CD4-positive, alpha-beta T cell treated with Interleukin-17A for 4 hours (primary cell): ENCODE results near the gene WDR90.
A peak's percentile ranks its signal among the peaks of the same experiment; 100 is the strongest.

Experiments used
- DNase-seq: peaks from one replicate; pipeline ENCODE4 v3.0.0-alpha.2; 2020; ENCODE audit warnings: mixed read lengths

The WDR90 gene

DNA sequence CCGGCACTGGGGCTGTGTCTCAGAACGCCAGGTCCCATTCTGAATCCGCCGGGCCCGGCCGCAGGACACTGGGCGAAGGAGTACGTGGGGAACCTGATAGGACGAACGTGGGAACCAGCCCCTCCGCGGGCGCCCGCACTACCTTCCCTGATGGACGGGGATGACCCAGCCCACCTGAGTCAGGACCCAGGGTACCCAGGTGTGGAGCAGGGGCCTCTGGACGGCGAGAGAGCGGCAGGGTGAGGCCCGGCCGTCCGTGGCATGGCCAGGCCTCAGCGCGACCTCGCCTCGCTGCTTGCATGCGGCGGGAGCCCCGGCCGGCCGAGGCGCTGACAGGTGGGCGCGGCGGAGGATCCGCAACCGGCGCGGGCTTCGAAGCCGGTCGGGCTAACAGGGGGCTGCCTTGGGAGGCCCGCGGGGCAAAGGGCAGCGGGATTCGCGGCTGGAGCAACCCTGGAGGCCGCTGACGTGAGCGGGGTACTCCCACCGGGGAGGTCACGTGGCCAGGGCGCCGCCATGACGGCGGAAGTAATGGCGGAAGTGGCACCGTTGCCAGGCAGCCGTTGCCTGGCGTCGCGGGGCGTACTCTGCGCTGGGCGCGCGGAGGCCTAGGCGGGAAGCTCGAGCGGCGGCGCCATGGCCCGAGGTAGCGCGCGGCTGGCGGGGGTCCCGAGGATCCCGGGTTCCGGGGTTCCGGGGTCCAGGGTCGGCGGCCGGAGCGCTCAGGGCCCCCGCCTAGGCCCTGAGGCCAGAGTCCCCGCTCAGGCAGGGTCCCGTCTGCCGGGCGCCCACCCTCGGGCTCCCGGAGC, at the start of gene WDR90:
Gene WDR90 (plus strand): TSS at position 585 of the 809 bp plus-strand sequence. CDS start 52 bp downstream, at position 637.
- peak; percentile 93 for DNase-seq

DNA sequence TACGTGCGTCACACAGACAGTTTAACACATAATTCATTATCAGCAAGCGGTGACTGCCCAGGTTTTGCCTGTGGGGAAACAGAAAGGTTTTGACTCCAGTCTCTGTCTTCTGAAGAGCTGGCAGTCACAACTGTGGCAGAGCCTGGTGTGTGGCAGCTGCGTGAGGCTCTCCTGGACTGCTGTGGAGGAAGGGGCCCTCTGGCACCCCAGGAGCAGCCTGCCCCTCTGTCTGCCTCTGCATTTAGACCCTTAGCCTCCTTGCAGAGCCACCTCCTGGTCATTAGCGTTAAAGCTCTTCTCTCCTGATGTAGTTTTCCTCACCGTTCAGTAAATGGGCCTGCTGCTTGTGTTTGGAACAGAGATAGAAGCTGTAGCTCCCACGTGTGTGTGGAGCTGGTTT, 48.4 kb upstream of the WDR90 start:
- no peak for DNase-seq

DNA sequence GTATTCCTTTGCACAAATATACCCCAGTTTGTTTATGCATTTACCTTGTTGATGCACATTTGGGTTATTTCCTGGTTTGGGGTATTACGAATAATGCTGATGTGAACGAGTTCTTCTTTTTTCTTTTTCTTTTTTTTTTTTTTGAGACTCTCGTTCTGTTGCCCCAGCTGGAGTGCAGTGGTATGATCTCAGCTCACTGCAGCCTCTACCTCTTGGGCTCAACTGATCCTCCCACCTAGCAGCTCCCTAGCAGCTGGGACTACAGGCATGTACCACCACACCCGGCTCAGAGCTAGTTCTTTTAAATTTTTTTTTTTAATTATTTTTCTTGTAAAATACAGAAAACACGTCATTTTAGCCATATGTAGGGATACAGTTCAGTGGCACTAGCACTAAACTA, 45.2 kb upstream of the WDR90 start:
- DNase-seq, result no peak

DNA sequence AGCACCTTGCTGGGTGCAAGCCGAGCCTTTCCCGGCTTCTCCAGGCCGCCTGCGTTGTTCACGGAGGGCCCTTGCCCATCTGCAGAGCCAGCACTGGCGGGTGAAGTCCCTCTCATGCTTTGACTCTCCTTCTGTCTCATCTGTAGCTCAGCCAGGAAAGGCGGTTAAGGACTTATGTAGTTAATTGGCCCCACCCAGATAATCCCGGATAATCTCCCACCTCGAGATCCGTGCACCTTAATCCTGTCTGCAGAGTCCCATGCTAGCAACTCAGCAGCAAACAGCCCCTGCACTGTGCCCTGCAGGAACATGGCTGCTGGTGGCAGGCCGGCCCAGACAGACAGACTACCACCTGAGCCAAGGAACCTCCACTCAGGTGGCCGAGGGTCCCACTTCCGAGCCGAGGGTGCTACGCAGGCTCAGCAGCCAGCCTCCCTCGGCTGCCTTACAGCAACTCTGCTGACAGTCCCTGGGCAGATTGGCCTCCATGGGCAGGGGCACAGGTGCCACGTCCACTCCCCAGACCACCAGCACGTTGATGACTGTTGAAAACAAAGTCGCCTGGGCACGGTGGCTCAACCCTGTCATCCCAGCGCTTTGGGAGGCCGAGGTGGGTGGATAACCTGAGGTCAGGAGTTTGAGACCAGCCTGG, 42.4 kb upstream of the WDR90 start:
- DNase-seq, result no peak

DNA sequence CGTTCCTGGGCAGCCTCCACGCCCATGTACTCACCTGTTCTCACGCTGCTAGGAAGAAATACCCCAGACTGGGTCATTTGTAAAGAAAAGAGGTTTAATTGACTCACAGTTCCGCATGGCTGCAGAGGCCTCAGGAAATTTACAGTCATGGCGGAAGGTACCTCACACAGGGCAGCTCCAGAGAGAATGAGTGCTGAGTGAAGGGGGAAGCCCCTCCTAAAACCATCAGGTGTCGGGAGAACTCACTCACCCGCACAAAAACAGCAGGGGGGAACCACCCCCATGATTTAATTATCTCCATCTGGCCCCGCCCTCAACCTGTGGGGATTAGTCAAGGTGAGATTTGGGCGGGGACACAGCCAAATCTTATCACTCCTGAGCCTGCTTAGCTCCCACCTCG, 41.1 kb upstream of the WDR90 start:
- no peak for DNase-seq

DNA sequence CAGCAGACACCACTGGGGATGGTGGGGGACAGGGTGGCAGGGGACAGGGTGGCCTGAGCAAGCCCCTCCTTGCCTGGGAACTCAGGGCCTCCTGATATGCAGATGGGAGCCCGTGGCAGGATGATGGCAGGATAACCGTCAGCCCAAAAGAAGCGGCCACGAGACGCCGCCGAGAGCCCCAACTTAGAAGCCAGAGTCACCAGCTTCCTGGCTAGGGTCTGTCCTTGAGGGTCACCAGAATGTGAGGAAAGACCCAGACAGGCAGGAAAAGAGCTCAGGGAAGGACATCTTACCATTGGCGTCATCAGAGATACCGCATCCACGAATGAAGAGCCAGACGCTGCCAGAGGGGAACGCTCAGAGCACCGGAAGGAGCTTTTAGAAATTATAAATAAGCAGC, 39.8 kb upstream of the WDR90 start:
- DNase-seq, result no peak

DNA sequence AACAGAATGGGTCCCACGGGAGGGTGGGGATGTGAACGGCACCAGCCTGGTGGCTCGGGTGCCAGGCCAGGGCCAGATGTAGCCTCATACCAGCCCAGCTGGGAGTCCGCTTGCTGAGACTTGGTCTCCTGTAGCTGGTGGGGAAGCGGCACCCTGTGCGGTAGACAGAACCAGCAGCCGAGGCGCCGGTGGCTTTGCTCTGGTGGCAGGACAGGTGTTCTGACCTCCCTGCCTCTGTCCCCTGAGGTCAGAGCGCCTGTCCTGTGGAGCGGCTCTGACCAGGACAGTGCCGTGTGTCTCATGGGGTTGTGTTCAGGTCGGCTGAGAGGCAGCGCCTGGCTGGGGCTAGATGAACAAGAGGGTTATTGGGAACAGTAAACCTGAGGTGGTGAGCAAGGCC, 39.2 kb upstream of the WDR90 start:
- DNase-seq, result no peak

DNA sequence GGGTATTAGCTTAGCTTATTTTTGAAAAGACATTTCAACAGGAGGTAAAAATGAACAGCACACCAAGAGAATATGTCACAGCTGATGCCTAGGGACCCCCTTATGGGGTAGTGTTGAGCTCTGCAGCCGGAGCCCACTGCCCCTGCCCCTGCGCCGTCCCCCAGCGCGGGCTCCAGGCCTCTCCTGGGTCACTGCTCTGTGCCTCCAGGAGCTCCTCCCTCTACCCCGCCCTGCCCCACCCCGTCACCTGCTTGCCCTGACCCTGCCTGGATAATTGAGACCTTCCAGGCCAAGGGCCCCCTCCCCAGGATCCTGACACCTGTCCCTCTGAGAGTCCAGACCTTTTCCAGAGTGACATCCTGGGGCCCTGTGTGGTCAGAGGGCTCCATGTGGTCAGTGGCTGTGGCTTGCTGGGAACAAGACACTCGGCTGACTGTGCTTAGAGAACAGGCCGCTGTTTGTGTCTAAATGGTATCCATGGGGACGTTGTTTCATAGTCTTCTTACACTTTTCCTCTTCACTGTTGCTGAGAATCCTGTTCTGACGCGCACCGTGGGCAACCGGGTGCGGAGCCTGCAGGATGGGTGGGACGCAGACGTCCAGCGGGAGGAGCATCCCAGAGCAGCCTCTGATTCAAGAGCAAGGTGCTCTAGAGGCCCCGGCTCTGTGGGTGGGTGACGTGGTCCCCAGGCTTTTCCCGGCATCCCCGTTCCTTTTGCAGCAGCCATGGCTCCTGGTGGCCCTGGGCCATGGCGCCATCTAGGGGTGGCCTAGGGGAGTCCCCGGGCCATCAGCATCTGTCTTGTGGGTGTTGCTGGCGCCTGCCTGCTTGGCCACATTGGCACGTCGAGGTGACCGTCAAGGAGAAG, 38.4 kb upstream of the WDR90 start:
- peak; percentile 73 for DNase-seq

DNA sequence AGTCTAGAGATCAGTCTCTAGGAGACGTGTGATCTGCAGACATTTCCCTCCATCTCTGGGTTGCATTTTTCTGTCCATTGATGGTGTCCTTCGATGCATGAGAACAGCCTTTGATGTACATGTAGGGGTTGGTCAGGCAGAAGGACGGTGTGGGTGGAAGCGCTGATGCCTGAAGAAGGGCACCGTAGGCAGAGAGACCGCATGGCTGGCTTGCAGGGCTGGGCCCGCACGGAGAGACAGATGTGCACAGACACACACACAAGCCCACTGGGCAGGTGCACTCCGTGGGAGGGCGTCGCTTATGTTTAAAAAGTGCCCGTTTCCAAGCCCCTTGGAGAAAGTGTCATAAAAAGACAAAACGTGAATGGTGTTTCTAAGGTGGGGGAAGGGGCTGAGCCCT, 34.0 kb upstream of the WDR90 start:
- no peak for DNase-seq

DNA sequence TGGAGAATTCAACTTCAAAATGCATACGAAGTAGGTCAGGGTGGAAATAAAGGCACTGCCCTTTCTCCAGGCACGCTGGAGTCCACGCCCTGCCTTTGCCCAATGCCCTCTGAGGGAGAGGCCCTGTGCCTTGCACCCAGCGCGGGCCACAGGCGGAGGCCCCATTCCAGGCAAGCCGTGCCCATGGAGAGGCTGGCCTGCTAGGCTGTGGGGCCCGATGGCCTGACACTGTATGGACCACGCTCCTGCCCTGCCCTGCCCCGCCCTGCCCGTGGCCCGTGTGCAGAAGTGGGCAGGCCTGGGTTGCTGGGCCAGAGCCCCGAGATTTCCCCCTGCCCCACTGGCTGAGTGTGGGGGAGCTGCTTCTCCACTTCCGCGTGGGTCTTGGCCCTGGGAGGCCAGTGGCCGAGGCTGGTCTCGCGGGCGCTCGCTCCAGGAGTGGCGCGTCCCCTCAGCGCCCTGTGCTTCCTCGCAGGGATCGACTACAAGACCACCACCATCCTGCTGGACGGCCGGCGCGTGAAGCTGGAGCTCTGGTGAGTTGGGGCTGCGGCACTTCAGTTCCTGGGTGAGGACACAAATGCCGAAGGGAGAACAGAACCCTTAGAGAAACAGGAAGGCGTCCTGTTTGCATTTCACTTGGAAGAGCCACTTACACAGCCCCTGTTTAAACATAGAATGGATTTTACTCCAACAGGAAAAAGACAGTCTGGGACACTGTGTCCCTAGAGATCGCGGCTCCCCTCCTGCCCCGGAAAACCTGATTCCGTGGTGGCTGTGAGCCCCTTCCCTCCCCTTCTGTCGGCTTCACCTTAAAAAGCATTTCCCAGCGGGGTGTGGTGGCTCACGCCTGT, 32.2 kb upstream of the WDR90 start:
- no peak for DNase-seq

DNA sequence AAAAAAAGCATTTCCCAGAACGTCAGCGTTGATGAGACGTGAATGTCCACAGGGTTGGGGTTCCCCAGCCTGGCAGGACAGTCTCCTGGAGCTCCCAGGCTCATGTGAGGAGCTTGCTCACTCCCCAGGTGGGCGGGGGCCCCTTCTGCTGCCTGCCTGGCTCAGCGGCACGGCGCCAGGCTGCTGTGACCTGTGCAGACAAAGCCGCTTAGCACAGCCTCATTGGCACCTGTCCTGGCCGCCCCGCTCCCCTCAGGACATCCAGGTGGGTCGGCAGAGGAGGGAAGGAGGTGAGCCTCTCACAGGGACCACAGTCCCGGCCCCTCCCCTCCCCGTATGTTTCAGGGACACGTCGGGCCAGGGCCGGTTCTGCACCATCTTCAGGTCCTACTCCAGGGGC, 31.3 kb upstream of the WDR90 start:
- DNase-seq, result no peak

DNA sequence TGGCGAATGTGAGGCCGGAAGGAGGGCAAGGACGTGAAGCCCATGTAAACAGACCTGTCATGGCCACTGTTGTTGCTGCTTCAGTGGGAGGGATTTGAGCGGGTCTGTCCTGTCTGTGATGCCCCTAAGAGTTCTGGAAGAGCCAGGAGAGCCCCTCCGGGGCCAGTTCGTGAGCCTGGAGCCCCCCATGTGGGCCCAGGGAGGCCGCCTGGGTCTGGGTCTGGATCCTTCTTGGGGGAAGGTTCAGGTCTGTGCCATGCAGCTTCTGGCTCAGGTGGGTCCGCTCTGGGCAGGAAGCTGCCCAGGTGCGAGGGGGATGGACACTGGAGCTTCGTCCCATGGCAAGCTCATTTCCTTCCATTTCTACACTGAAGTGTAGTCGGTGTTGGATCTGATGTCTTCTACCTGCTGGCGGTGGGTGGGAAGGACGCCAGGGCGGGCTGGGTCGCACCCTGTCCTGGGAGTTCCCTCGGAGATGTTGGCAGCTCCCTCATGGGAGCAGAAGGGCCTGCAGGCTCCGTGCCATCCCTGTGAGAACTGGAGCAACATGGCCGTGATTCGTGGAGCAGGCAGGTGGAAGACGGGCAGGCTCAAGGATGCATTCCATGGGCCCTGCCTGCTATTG, 29.6 kb upstream of the WDR90 start:
- DNase-seq, result no peak

DNA sequence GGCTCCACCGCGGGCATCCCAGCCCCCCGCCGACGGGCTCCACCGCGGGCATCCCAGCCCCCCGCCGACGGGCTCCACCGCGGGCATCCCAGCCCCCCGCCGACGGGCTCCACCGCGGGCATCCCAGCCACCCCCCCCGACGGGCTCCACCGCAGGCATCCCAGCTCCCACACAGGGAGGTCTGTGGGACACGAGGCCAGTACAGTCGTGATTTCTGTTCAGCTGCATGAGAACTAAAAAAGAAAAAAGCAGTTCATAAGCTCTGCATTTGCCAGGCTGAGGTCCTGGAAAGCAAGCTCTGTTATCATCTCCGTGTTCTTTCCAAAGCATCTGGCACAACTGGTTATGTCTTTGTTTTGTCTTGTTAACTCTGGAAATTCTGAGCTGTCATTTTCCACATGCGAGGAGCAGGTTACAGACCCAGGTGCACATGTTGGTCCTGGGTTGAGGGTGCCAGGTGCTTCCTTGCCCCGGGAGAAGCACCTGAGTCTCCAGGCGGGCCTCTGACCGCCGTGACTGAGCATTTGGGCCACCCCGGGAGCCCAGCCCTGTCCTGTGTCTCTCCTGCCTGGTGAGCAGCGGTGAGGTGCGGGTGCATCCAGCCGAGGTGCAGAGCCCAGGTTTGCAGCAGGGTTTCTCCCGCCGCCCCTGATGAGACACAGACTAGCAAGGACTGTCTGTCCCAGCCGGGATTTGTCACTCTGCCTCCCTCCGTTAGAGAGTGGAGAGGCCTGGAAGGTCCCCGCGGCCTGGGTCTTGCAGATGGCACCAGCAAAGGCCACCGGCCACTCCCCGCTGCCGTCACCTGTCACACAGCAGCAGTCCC, 28.3 kb upstream of the WDR90 start:
- DNase-seq, result no peak

DNA sequence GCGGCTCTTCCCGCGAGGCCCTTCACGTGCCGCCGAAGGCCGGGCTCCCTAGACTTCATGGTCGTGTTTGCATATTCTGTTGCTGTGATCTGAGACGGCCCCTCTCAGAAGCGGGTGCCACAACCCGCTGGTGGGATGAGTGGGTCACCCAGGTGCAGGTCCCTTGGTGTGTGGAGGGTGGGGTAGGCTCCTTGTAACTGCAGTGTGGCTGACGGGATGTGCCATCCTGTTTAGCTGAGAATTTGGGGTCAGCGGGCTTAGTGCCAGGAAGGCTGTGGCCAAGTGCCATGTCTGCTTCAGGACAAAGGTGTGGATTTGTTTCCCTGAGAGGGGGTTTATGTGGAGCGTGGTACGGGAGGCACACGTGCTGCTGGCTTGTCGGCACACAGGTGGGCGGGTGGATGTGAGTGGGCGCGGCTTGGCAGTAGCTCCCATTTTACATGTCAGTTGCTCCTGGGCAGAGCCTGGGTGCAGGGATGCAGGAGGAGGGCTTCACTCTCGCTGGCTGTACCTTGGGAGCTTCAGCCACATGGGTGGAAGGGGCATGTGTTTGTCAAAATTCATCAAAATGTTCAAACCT, 27.5 kb upstream of the WDR90 start:
- no peak for DNase-seq

DNA sequence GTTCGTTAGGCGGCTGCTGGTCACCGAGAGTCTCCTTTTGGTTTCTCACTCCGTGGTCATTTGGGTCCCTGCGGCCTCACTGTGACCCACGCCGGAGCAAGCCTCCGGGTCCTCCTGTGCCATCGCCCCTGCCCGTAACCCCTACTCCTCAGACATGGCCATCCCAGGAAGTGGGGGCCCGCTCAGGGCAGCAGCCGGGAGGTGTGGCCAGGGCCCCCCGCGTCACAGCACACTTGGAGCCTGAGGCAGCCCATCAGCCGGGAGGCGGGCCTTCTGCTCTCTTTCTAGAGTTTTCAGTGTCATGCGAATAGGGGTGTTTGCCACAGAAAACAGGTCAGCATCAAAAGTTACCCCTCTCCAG, 26.3 kb upstream of the WDR90 start:
- no peak for DNase-seq

DNA sequence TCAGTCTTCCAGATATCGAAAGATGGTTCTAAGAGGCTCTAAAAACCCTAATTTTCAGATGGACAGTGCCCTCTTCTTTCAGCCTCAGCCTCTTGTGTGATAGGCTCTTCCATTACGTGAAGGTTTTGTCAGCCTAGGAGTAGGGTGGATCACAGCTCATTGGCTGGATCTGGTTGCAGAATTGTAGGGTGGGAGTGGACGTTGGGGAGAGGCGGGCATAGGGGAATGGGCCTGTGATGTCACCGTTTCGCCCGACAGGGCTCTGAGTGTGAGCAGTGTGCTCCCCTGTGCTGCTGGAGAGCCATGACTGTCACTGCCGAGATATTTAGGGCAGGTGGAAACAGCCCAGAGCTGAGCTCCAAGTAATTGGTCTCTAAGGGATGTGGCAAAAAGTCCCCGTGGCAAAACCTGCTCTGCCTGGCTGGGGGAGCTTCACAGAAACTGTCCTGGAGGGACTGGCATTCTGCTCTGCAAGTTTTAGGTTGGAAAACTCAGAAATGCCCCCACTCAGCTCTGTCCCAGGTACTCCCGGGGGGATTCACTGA, 24.6 kb upstream of the WDR90 start:
- no peak for DNase-seq

DNA sequence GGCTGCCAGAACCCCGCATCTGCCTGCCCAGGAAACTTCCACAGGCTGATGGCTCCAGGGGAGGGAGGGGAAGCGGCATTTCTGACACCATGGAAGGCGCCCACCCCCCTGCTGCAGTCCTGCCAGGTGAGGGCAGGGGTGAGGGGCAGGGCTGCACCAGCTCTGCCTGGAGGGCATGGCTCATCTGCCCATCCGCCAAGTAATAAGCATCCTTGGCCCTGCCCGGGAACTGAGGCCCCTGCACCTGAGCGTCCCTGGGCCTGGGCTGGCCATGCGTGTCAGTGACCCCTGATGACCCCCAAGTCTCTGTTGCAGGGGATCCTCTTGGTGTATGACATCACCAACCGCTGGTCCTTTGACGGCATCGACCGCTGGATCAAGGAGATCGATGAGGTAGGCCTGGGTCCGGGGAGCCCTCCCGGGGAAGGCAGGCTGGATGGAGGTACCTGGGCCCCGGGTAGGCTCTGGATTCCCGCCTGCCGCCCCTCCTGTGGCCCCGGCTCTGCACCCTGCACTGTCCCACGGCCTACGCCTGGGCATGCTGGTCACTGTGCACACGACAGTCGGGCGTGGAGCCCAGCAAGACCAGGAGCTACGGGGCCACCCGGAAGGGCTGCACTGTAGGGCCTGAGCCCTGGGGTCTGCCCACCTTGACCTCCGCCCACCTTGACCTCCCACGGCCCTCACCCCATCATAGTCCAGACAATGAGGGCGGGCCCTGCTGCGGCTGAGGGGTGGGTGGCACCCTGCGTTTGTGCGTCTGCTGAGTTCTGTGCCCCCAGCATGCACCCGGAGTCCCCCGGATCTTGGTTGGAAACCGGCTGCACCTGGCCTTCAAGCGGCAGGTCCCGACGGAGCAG, 23.8 kb upstream of the WDR90 start:
- no peak for DNase-seq

DNA sequence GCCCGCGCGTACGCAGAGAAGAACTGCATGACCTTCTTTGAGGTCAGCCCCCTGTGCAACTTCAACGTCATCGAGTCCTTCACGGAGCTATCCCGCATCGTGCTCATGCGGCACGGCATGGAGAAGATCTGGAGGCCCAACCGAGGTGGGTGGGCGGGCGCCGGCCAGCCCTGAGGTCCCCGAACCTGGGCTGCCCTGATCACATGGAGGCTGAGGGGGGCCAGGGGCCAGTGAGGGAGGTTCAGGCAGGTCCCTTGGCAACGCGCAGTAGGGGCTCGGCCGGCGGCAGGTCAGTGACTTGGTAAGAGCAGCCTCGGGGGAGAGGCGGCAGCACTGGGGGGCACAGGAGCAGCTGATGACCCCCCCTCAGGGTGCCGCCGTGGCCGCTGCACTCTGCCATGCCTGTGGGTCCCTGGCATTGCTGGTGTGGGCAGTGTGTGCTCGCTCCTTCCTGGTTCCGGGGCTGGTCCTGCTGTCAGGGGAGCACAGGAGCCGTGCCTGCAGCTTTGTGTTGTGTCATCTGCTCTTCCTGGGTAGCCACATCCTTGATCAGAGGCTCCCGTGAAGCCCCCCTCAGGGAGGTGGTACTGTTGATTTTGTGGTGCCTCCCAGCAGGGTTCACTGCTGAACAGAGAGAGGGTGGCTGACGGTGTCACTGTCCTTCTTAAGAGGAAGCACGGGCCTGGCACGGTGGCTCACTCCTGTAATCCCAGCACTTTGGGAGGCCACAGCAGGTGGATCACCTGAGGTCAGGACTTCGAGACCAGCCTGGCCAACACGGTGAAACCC, 23.0 kb upstream of the WDR90 start:
- DNase-seq, result no peak
